Esophagus muscularis mucosa (tissue), 4 donors: Measurements from ENCODE around the gene ZMYND15.

ENCODE experiments used
- CTCF ChIP-seq, 3 experiments: fragments of 200-600 bp in 2 of 3; fragments of 450-650 bp in 1 of 3; sonication (generic) in 2 of 3; IDR thresholded peaks; one replicate each; pipeline ENCODE4 v1.5.1; 2017 to 2019; ENCODE audit warnings: antibody characterized with exemption in 3 of 3, mild to moderate bottlenecking in 2 of 3, moderate library complexity in 1 of 3
- EP300 ChIP-seq: sonication (generic); formaldehyde crosslinking; IDR thresholded peaks from one replicate; pipeline ENCODE4 v1.6.1; 2017; ENCODE audit warnings: antibody characterized with exemption
- POLR2A ChIP-seq: fragments of 450-650 bp; IDR thresholded peaks from one replicate; pipeline ENCODE4 v1.6.1; 2017; ENCODE audit warnings: antibody characterized with exemption, moderate library complexity, mild to moderate bottlenecking, low read depth
- POLR2AphosphoS5 ChIP-seq, 2 donors: sonication (generic); formaldehyde crosslinking; IDR thresholded peaks; one replicate each; pipeline ENCODE4 v1.6.1; 2017; ENCODE audit warnings: antibody characterized with exemption in 2 of 2

GRCh38 chr17:4777969-4778760 lies 38.5 kb downstream of the ZMYND15 start:
- TF ChIP-seq POLR2AphosphoS5 (IDR thresholded peaks at IDR 0.05) (no peak), POLR2A (no peak), CTCF (IDR thresholded peaks at IDR 0.05) (no peak), EP300 (no peak)
